GM12873 (cell line): Measurements from ENCODE around the gene NUMBL.

Experiments
- TF ChIP-seq, protein P1 (sequence below): IDR thresholded peaks from 2 replicates; pipeline ENCODE4 v1.5.1; 2012; ENCODE audit warnings: low read depth, mild to moderate bottlenecking, moderate library complexity, low read length, control low read depth; ENCODE audit not compliant: insufficient read depth; ENCODE audit errors: missing control alignments

Gene NUMBL

GRCh38 chr19:40709817-40710216 lies 19.4 kb upstream of the NUMBL start:
- TF ChIP-seq, protein P1, sequence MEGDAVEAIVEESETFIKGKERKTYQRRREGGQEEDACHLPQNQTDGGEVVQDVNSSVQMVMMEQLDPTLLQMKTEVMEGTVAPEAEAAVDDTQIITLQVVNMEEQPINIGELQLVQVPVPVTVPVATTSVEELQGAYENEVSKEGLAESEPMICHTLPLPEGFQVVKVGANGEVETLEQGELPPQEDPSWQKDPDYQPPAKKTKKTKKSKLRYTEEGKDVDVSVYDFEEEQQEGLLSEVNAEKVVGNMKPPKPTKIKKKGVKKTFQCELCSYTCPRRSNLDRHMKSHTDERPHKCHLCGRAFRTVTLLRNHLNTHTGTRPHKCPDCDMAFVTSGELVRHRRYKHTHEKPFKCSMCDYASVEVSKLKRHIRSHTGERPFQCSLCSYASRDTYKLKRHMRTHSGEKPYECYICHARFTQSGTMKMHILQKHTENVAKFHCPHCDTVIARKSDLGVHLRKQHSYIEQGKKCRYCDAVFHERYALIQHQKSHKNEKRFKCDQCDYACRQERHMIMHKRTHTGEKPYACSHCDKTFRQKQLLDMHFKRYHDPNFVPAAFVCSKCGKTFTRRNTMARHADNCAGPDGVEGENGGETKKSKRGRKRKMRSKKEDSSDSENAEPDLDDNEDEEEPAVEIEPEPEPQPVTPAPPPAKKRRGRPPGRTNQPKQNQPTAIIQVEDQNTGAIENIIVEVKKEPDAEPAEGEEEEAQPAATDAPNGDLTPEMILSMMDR = no peak

GRCh38 chr19:40707615-40708014 lies 17.2 kb upstream of the NUMBL start:
- TF ChIP-seq, protein P1 = no peak

GRCh38 chr19:40705950-40706619 lies 15.6 kb upstream of the NUMBL start:
- TF ChIP-seq, protein P1 = no peak

GRCh38 chr19:40705362-40705651 lies 14.9 kb upstream of the NUMBL start:
- TF ChIP-seq, protein P1 = no peak

DNA sequence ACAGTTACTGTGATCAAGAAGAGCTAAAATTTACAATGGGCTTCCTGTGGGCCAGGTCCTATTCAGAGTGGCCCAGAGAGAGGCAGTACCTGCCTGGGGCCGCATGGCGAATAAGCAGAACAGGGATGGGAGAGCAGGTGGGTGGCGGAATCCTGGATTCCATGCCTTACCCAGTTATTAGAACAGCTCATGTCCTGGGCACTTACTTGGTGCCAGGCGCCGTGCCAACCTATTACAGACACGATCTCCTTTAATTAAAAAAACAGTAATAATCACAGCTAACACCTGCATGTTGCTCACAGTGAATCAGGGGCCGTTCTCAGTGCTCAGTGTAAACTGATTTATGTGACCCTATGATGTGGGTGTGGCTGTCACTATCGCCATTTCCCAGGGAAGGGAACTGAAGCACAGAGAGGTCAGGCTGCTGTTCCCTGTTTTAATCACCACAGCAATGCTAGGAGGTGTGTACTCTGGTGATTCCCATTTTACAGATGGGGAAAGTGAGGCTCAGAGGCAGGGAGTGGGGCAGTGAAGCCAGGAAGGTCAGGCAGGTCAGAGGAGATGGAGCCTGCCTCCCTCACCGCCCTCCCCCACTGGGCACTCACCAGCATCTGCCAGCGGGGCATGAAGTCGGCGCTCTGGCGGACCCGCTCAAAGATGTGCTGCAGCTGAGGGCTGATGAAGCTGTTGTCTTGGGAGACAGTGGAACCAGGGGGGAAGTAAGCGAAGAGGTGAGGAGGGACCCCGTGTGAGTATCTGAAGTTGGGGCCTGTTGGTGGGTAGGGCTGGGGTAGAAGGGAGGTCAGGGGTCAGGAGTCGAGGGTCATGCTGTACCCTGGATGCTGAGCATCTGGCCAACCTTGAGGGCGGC lies 14.3 kb upstream of the NUMBL start:
- TF ChIP-seq, protein P1 = no peak

- TF ChIP-seq, protein P1 = no peak
Measured at GRCh38 chr19:40703029-40703755, 12.7 kb upstream of the NUMBL start.
